Progenitor cell of endocrine pancreas (in vitro differentiated cells): ENCODE measurements around the gene SHISAL1. TPM values are rescaled to one million over a fixed set of nuclear protein-coding genes. Genes with fewer than 3 reads are reported as not detected.

ENCODE experiments used
- DNase-seq: peaks from one replicate; pipeline ENCODE4 v3.0.0; 2021; ENCODE audit warnings: low spot score; ENCODE audit not compliant: unreplicated experiment
- H3K27ac Mint-ChIP-seq: 2 replicates; pipeline ENCODE4 v1.8.0; 2021; ENCODE audit warnings: mild to moderate bottlenecking, moderate library complexity, mixed read lengths
- H3K27me3 Mint-ChIP-seq: 2 replicates; pipeline ENCODE4 v1.8.0; 2021; ENCODE audit warnings: mixed read lengths
- H3K36me3 Mint-ChIP-seq: 2 replicates; pipeline ENCODE4 v1.8.0; 2022; ENCODE audit warnings: mixed read lengths; ENCODE audit not compliant: insufficient read depth
- H3K4me1 Mint-ChIP-seq: 2 replicates; pipeline ENCODE4 v1.8.0; 2021; ENCODE audit warnings: low read depth, mixed read lengths
- H3K4me3 Mint-ChIP-seq: 2 replicates; pipeline ENCODE4 v1.8.0; 2021; ENCODE audit warnings: low read depth, mild to moderate bottlenecking, moderate library complexity, mixed read lengths
- H3K9me3 Mint-ChIP-seq: 2 replicates; pipeline ENCODE4 v1.8.0; 2021; ENCODE audit warnings: low read depth, mixed read lengths
- total RNA-seq: library from RNA; stranded (reverse); gene quantifications from 2 replicates; pipeline ENCODE4 v1.2.1, GENCODE V29; 2021
- TF ChIP-seq, protein P1 (sequence below): fragments of 200-600 bp; sonication (generic); IDR thresholded peaks from one replicate; pipeline ENCODE4 v1.5.0; 2021; ENCODE audit warnings: antibody characterized with exemption, mild to moderate bottlenecking; ENCODE audit not compliant: unreplicated experiment

SHISAL1 gene
- total RNA-seq, 1 donor from 2014 or later = 0.46 TPM

DNA sequence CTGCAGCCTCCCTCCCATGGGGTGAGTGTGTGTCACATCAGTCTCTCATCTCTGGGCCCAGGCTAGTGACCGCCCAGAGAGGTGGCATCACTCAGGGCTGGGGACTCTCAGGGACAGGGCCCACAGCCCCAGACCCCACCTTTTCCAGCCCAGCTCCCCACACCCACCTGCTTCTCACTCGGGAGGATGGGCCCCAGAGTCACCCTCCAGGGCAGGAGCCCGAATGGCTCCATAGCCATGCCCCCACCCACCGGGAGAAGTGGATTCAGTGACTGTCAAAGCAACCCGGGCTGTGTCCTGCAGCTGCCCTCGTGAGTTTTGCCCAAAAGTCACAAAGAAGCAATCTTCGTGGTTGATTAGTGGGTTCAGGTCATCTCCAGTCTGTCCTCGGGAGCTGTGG lies 106.1 kb downstream of the SHISAL1 start:
- Mint-ChIP-seq H3K27me3 (peaks cover 31% of the 10 kb centered on the region), H3K9me3 (peaks cover 3% of the 10 kb centered on the region), H3K4me1 (no peaks in the 10 kb centered on the region), H3K4me3 (no peak overlapping the region), H3K36me3 (no peaks in the 10 kb centered on the region), H3K27ac (no peak overlapping the region)
- DNase-seq = no peak
- TF ChIP-seq, protein P1, sequence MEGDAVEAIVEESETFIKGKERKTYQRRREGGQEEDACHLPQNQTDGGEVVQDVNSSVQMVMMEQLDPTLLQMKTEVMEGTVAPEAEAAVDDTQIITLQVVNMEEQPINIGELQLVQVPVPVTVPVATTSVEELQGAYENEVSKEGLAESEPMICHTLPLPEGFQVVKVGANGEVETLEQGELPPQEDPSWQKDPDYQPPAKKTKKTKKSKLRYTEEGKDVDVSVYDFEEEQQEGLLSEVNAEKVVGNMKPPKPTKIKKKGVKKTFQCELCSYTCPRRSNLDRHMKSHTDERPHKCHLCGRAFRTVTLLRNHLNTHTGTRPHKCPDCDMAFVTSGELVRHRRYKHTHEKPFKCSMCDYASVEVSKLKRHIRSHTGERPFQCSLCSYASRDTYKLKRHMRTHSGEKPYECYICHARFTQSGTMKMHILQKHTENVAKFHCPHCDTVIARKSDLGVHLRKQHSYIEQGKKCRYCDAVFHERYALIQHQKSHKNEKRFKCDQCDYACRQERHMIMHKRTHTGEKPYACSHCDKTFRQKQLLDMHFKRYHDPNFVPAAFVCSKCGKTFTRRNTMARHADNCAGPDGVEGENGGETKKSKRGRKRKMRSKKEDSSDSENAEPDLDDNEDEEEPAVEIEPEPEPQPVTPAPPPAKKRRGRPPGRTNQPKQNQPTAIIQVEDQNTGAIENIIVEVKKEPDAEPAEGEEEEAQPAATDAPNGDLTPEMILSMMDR = no peak

DNA sequence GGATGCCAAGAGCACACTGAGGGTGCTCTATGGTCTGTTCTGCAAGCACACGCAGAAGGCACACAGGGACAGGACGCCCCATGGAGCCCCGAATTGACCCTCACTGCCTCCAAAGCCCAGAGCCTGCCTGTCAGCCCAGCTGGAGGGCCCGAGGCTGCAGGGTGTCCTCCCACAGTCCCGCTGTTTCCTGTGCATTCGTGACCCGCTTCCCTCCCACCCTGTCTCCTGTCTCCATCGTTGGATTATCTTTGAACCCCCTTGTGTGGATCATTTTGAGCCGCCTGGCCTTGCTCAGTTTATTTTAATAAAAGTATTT lies 106.5 kb downstream of the SHISAL1 start:
- H3K36me3 Mint-ChIP-seq = no peaks in the 10 kb centered on the region
- H3K27me3 Mint-ChIP-seq = peaks cover 27% of the 10 kb centered on the region
- TF ChIP-seq, protein P1 = no peak
- no peak for DNase-seq
- H3K4me1 Mint-ChIP-seq = no peaks in the 10 kb centered on the region
- H3K27ac Mint-ChIP-seq = no peak overlapping the region
- H3K4me3 Mint-ChIP-seq = no peak overlapping the region
- H3K9me3 Mint-ChIP-seq = peaks cover 3% of the 10 kb centered on the region

- H3K36me3 Mint-ChIP-seq = no peaks in the 10 kb centered on the region
- TF ChIP-seq, protein P1 = no peak
- peaks cover 3% of the 10 kb centered on the region for H3K9me3 Mint-ChIP-seq
- no peaks in the 10 kb centered on the region for H3K4me1 Mint-ChIP-seq
- peak overlapping the region; percentile 59 for H3K27ac Mint-ChIP-seq
- H3K27me3 Mint-ChIP-seq = peaks cover 23% of the 10 kb centered on the region
- no peak overlapping the region for H3K4me3 Mint-ChIP-seq
- no peak for DNase-seq
Measured at GRCh38 chr22:44205516-44206329, 107.0 kb downstream of the SHISAL1 start.

DNA sequence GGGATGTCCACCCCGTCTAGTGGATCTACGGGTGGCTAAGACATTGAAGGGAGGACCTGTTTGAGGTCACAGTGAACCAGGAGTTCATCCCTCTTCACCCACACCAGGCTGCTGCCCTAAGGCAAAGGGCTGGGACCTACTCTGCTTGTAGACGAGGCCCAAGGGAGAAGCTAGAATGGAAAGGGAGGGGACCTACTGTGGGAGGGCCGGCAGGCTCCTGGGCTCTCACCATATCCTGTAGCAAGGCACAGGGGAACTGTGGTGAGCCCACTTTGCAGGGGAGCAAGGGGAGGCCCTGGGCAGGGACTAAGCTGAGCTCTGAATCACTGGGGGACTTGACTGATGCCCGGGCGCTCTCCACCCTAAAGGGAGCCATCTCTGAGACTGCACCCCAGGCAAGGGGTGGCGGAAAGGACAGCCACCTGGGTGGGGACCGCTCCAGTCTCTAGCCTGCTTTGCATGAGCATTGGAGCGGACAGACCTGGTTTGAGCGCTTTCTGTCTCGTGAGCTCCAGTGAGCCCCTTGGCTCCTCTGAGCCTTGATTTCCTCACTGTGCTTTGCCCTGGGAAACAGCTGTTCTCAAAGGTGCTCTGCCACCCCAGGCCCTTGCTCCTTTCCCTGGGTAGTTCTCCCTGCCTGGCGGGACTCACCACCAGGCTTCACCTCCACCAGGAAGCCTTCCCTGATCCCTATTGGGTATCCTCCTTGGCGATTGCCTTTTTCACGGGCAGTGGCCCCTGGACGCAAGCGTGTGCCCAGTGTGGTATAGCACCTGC lies 107.8 kb downstream of the SHISAL1 start:
- no peak for DNase-seq
- no peaks in the 10 kb centered on the region for H3K36me3 Mint-ChIP-seq
- TF ChIP-seq, protein P1 = no peak
- peak overlapping the region; percentile 59 for H3K27ac Mint-ChIP-seq
- H3K9me3 Mint-ChIP-seq = peaks cover 3% of the 10 kb centered on the region
- no peaks in the 10 kb centered on the region for H3K4me1 Mint-ChIP-seq
- no peak overlapping the region for H3K4me3 Mint-ChIP-seq
- peaks cover 20% of the 10 kb centered on the region for H3K27me3 Mint-ChIP-seq

GRCh38 chr22:44203203-44203602 lies 109.5 kb downstream of the SHISAL1 start:
- no peaks in the 10 kb centered on the region for H3K9me3 Mint-ChIP-seq
- TF ChIP-seq, protein P1 = no peak
- peaks cover 17% of the 10 kb centered on the region for H3K27me3 Mint-ChIP-seq
- H3K36me3 Mint-ChIP-seq = no peaks in the 10 kb centered on the region
- no peak for DNase-seq
- no peak overlapping the region for H3K4me3 Mint-ChIP-seq
- H3K4me1 Mint-ChIP-seq = no peaks in the 10 kb centered on the region
- no peak overlapping the region for H3K27ac Mint-ChIP-seq
